Ishikawa (cell line): ENCODE measurements around the gene SPIN2A.

Source experiments
- CEBPB ChIP-seq: IDR thresholded peaks from 2 replicates; pipeline ENCODE4 v1.6.1; 2012
- EP300 ChIP-seq: IDR thresholded peaks from 2 replicates; pipeline ENCODE4 v1.6.1; 2012; ENCODE audit warnings: borderline replicate concordance
- FOXM1 ChIP-seq: IDR thresholded peaks from 2 replicates; pipeline ENCODE4 v1.6.1; 2012; ENCODE audit warnings: low read depth, borderline replicate concordance
- NFIC ChIP-seq: IDR thresholded peaks from 2 replicates; pipeline ENCODE4 v1.6.1; 2012
- YY1 ChIP-seq: IDR thresholded peaks from 2 replicates; pipeline ENCODE4 v1.6.1; 2012; ENCODE audit warnings: low read depth
- ZBTB7A ChIP-seq: IDR thresholded peaks from 2 replicates; pipeline ENCODE4 v1.6.1; 2012; ENCODE audit warnings: low read depth
- TF ChIP-seq, protein P1 (sequence below): IDR thresholded peaks from 2 replicates; pipeline ENCODE4 v1.6.1; 2012; ENCODE audit warnings: low read depth, mild to moderate bottlenecking

DNA sequence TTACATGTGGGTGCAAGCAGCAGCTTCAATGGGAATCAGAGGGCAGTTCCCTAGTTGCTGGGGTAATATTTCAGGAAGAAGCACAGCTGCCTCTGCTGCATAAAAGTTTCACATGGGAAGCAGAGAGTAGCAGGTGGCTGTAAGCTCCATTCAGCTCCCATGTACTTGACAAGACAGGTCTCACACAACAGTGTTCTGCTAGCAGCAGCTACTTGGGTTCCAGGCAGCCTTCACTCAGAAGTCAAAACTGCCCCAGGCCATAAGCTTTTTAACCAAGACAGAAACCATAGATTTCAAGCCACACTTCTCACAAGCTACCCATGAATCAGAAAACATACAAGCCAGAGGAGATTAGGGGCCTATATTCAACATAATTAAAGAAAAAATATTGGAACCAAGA is 41.4 kb upstream of the SPIN2A start:
- no peak for TF ChIP-seq FOXM1
- no peak for TF ChIP-seq NFIC
- no peak for TF ChIP-seq EP300
- TF ChIP-seq YY1, result no peak
- TF ChIP-seq, protein P1, sequence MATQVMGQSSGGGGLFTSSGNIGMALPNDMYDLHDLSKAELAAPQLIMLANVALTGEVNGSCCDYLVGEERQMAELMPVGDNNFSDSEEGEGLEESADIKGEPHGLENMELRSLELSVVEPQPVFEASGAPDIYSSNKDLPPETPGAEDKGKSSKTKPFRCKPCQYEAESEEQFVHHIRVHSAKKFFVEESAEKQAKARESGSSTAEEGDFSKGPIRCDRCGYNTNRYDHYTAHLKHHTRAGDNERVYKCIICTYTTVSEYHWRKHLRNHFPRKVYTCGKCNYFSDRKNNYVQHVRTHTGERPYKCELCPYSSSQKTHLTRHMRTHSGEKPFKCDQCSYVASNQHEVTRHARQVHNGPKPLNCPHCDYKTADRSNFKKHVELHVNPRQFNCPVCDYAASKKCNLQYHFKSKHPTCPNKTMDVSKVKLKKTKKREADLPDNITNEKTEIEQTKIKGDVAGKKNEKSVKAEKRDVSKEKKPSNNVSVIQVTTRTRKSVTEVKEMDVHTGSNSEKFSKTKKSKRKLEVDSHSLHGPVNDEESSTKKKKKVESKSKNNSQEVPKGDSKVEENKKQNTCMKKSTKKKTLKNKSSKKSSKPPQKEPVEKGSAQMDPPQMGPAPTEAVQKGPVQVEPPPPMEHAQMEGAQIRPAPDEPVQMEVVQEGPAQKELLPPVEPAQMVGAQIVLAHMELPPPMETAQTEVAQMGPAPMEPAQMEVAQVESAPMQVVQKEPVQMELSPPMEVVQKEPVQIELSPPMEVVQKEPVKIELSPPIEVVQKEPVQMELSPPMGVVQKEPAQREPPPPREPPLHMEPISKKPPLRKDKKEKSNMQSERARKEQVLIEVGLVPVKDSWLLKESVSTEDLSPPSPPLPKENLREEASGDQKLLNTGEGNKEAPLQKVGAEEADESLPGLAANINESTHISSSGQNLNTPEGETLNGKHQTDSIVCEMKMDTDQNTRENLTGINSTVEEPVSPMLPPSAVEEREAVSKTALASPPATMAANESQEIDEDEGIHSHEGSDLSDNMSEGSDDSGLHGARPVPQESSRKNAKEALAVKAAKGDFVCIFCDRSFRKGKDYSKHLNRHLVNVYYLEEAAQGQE, result no peak
- no peak for TF ChIP-seq CEBPB
- TF ChIP-seq ZBTB7A, result no peak
